ENCODE data around the gene ATP11A.

DNA sequence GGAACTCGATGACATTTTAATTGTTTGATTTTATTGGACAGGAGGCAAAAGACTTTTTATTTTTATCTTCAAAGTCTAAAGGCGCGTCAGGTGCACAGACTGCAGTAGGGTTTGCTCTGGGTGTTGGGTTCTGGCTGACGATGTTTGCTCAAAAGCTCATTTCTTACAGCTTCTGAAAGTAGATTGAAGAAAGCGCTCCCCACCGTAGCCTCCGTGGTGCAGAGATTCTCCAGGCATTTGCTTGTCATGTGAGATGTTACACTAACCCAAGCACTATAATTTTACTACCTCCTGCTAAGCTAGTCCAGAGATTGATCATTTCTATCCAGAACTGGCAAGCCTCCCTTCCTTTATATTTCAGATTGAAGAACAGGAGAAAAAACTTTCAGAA, 14.5 kb upstream of the ATP11A start:
- TF ChIP-seq, protein P1, sequence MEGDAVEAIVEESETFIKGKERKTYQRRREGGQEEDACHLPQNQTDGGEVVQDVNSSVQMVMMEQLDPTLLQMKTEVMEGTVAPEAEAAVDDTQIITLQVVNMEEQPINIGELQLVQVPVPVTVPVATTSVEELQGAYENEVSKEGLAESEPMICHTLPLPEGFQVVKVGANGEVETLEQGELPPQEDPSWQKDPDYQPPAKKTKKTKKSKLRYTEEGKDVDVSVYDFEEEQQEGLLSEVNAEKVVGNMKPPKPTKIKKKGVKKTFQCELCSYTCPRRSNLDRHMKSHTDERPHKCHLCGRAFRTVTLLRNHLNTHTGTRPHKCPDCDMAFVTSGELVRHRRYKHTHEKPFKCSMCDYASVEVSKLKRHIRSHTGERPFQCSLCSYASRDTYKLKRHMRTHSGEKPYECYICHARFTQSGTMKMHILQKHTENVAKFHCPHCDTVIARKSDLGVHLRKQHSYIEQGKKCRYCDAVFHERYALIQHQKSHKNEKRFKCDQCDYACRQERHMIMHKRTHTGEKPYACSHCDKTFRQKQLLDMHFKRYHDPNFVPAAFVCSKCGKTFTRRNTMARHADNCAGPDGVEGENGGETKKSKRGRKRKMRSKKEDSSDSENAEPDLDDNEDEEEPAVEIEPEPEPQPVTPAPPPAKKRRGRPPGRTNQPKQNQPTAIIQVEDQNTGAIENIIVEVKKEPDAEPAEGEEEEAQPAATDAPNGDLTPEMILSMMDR (IDR thresholded peaks at IDR 0.05 in 2 of 3, conservative IDR thresholded peaks at IDR 0.05 in 1 of 3; ENCODE audit: borderline replicate concordance in 1 of 3, insufficient read depth in 1 of 3, low read depth in 2 of 3, low read length in 2 of 3), result no peak
- TF ChIP-seq, protein P2, sequence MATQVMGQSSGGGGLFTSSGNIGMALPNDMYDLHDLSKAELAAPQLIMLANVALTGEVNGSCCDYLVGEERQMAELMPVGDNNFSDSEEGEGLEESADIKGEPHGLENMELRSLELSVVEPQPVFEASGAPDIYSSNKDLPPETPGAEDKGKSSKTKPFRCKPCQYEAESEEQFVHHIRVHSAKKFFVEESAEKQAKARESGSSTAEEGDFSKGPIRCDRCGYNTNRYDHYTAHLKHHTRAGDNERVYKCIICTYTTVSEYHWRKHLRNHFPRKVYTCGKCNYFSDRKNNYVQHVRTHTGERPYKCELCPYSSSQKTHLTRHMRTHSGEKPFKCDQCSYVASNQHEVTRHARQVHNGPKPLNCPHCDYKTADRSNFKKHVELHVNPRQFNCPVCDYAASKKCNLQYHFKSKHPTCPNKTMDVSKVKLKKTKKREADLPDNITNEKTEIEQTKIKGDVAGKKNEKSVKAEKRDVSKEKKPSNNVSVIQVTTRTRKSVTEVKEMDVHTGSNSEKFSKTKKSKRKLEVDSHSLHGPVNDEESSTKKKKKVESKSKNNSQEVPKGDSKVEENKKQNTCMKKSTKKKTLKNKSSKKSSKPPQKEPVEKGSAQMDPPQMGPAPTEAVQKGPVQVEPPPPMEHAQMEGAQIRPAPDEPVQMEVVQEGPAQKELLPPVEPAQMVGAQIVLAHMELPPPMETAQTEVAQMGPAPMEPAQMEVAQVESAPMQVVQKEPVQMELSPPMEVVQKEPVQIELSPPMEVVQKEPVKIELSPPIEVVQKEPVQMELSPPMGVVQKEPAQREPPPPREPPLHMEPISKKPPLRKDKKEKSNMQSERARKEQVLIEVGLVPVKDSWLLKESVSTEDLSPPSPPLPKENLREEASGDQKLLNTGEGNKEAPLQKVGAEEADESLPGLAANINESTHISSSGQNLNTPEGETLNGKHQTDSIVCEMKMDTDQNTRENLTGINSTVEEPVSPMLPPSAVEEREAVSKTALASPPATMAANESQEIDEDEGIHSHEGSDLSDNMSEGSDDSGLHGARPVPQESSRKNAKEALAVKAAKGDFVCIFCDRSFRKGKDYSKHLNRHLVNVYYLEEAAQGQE (IDR thresholded peaks at IDR 0.05; ENCODE audit: low read depth), result no peak
- TF ChIP-seq CBX3 (IDR thresholded peaks at IDR 0.05; ENCODE audit: low read depth), result no peak
- TF ChIP-seq SRF (IDR thresholded peaks at IDR 0.05; ENCODE audit: low read depth), result no peak

All from HCT116 (cell line).